H7 (cell line): Measurements from ENCODE around the gene PDE11A. TPM values are rescaled to one million over a fixed set of nuclear protein-coding genes. Genes with fewer than 3 reads are reported as not detected.

Experiments used
- DNase-seq: peaks from one replicate; pipeline ENCODE4 v3.0.0; 2012
- H3K27me3 ChIP-seq: 2 replicates; pipeline ENCODE4 v1.6.0; 2011; ENCODE audit warnings: mild to moderate bottlenecking, low read length; ENCODE audit not compliant: control insufficient read depth, insufficient read depth
- H3K36me3 ChIP-seq: replicated peaks from 2 replicates; pipeline ENCODE4 v1.5.1; 2011; ENCODE audit warnings: low read length; ENCODE audit not compliant: control insufficient read depth, insufficient read depth
- H3K4me3 ChIP-seq: 2 replicates; pipeline ENCODE4 v1.5.1; 2011; ENCODE audit warnings: low read depth, mild to moderate bottlenecking, control low read depth, low read length, moderate library complexity; ENCODE audit not compliant: insufficient read depth
- total RNA-seq: library from RNA; depleted of rRNA; stranded (reverse); fragments of >200 nt; shearing (Covaris generic); gene quantifications from 2 replicates; pipeline ENCODE4 v1.2.3, GENCODE V29; 2014

PDE11A gene
- total RNA-seq, 1 experiment from 2014 or later: 1.2 TPM

DNA sequence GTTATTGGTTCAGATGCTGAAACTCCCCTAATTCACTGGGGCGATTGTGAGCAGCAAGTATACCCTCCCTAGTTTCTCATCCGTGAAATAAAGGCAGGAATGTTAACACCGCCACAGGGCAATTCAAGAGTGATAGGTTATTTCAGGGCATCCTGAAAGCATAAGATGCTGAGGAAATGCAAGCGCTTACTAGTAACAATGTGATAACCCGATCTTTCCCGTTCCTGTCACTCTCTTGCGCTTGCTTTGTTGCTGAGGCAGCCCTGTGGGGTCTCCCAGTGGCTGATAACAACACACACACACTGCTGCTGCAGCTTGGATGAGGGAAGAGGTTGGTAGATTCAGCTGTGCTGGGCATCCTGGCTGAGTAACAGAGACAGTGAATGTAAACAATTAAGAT, 420.7 kb downstream of the PDE11A start:
- no peak for DNase-seq

DNA sequence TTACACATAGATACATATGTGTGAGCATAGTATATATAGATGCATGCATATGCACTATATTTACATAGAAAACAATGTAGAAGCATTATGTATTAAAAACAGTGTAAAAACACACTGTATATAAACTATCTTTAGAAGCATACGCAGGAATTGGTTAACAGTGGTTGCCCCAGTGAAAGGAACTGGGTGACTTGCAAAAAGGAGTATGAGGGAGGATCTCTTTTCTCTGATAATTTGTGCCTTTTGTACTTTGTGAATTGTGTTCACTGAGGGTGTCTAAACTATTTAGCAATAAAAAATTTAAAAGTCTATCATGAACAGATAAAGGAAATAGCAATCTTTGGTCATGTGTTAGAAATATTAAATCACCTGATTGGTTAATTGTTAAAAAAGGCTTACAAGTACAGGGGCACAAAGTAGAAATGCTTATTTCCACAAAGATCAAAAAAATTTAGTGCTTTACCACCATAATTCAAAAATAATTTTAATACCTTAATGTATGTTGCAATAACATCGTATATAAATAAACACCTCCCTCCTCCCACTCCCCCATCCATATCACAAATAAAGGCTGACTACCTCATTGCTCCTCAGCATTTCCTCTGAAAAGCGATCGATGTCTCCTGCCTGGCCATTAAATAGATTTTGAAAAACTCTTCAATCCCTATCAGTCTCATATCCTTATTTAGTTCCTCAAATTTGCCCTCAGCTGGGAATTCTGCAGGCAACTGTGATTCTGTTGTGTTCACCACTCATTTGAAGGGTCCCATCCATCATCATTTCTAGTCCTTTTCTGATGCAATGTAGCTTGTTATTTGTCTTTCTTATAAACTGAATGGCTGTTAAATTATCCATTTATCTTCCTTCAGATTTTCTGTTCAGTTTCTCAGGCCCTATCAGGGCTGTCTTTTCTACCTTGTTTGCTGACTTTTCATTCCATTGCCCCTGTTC, 422.7 kb downstream of the PDE11A start:
- no peaks in the 10 kb centered on the region for H3K36me3 ChIP-seq
- DNase-seq: no peak
- H3K4me3 ChIP-seq: no peak overlapping the region
- no peaks in the 10 kb centered on the region; the same call in 1 of the 2 replicates for H3K27me3 ChIP-seq

More for the DNA sequence above, 420.7 kb downstream of the PDE11A start:
- no peak overlapping the region for H3K4me3 ChIP-seq
- H3K27me3 ChIP-seq: no peaks in the 10 kb centered on the region; the same call in 1 of the 2 replicates
- no peaks in the 10 kb centered on the region for H3K36me3 ChIP-seq

DNA sequence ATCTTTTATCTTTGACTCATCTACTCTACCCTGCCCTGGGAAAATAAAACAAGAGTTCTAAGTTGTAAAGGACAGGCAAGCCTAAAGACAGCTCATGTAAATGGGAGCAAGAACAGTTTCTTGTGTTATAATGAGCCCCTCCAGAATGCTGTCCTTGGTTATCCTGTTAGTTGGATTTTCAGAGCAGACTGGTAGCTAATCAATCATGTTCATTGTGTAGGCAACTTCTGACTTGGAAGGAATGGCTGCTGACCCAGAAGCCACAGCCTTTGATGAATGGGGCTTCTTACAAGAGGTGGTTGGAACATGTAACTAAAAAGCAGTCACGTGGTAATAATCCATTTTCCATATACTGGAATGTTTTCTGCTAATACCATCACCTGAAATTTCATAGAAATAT, 425.8 kb downstream of the PDE11A start:
- no peak for DNase-seq
- H3K36me3 ChIP-seq: no peaks in the 10 kb centered on the region
- H3K4me3 ChIP-seq: no peak overlapping the region
- no peaks in the 10 kb centered on the region; the same call in 1 of the 2 replicates for H3K27me3 ChIP-seq

DNA sequence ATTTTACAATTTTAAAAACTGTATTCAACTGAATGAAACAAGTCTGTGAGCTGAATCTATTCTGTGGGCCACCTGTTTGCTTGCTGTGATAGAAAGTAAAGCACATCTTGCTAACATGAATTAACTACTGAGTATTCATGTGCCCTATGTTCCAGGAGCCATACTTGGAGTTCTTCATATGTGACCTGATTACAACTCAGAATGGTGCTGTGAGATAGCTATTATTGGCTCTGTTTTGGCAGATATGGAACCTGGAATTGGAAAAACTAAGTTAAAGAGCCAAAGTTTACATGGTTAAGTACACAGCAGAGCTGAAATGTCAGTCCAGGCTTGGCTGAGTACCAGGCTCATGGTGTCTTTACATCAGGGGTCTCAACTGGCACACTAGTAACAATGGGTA, 426.3 kb downstream of the PDE11A start:
- H3K36me3 ChIP-seq: no peaks in the 10 kb centered on the region
- DNase-seq: no peak
- no peak overlapping the region for H3K4me3 ChIP-seq
- H3K27me3 ChIP-seq: no peaks in the 10 kb centered on the region; the same call in 1 of the 2 replicates

DNA sequence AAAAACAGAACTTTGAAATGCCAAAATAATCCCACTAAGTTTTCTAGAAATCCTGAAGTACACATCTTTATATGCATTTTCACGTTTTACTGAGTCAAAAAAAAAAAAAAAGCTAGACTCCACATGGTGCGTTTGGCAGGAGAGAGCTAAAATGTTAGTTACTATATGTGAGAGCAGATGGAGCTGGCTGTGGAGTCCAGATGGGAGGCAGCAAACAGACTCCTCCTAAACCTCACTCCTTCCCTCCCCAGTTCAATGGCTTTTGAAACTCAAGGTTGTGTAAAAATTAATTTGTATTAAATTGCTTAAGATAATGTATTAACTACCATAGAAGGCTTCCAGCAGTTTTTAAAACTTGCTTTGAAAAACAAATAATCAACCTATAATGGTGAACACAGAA, 431.2 kb downstream of the PDE11A start:
- Histone ChIP-seq H3K36me3 (no peaks in the 10 kb centered on the region), H3K27me3 (no peaks in the 10 kb centered on the region; the same call in 1 of the 2 replicates), H3K4me3 (no peak overlapping the region)
- no peak for DNase-seq

DNA sequence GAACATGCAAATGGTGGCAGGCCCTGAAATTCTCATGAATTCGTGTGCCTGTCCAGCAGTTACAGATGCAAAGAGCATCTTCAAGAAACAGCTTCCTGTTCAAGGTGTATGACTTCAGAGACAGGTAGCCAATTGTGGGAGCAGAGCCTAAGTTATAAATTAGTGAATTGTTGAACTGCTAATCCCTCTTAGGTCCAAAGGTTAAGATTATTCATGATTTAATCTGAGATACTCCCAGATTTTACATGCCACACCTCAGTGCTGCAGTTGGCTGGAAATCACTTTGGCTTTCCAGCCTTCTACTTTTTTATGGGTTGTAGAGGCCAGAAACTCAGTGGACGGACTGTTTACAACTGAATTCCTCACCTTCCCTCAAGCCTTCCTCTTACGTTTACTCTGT, 432.2 kb downstream of the PDE11A start:
- Histone ChIP-seq H3K4me3 (no peak overlapping the region), H3K36me3 (no peaks in the 10 kb centered on the region), H3K27me3 (no peaks in the 10 kb centered on the region; the same call in 1 of the 2 replicates)
- no peak for DNase-seq

DNA sequence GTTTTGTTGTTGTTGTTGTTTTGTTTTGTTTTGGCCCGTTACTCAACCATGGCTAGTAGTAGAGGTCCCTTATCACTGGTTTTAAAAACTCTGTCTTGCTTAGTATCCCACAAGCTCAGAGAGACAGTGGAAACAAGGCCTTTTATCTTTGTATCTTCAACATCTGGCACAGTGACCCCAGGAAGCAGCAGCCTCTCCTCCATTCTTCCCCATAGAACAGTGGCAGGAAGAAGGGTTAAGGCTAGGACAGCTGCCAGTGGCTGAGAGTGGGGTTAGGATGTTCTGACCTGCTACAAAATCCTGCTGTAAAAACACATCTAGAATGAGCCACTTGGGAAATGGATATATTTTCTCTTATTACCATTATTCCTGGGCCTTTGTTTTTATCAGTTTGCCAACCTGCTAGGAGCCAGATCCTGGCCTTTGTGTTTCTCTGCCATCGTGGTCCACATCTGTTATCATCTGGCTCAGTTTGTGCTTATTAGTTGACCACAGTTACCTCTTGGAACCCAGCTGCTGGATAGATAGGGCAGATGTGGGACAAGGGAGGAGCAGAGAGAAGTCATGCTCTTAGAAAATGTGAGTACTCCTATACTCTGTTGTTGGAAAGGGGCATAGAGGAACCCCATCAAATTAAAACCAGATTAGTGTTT, 433.2 kb downstream of the PDE11A start:
- H3K4me3 ChIP-seq: no peak overlapping the region
- no peaks in the 10 kb centered on the region; the same call in 1 of the 2 replicates for H3K27me3 ChIP-seq
- no peaks in the 10 kb centered on the region for H3K36me3 ChIP-seq
- no peak for DNase-seq

DNA sequence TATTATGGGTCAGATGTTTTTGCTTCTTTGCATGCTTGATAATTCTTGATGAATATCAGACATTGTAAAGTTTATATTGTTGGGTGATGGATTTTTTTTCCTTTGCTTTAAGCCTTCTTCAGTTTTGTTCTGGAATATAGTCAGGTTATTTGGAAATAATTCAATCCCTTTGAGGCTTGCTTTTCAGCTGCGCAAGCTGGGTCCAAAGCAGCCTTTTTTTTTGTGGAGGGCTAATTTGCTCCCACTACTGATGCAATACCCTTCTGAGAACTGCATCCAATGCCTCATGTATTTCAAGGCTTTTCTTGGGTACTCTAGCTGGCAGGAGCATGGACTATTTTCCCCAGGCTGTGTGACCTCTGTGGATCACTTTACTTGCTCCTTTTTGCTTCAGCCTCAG, 434.1 kb downstream of the PDE11A start:
- Histone ChIP-seq H3K36me3 (no peaks in the 10 kb centered on the region), H3K27me3 (no peaks in the 10 kb centered on the region; the same call in 1 of the 2 replicates), H3K4me3 (no peak overlapping the region)
- no peak for DNase-seq

DNA sequence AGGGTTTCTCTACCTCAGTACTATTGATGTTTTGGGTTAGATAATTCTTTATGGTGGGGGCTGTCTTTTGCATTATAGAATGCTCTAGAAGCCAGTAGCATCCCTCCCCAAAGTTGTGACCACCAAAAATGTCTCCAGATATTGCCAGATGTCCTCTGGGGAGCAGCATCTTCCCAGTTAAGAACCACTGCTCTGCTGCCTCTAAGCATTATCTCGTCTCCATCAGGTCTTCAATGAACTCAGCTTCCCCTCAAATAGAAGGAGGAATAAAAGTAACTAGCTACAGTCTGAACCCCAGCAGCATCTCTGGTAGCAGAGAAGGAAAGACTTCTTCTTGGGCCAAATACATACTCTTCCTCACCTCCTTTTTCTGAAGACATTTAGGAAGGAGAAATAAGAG, 435.9 kb downstream of the PDE11A start:
- no peaks in the 10 kb centered on the region for H3K36me3 ChIP-seq
- no peaks in the 10 kb centered on the region; the same call in 1 of the 2 replicates for H3K27me3 ChIP-seq

DNA sequence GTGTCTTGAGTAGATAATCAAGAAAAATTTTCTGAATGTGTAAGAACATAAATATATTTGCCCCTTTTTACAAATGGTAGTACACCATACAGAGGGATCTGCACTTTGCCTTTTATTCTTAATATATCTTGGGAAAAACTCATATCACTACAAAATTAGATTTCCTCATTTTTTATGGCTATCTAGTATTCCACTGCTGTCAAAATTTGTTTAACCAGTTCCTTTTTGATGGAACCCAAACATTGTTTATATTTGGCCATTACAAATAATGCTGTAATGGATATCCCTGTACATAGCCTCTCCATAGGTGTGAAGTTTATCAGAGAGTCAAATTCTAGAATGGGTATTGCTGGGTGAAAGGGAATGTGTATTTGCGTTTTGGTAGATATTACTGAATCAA, 436.9 kb downstream of the PDE11A start:
- H3K36me3 ChIP-seq: no peaks in the 10 kb centered on the region
- no peak overlapping the region for H3K4me3 ChIP-seq
- no peaks in the 10 kb centered on the region; the same call in 1 of the 2 replicates for H3K27me3 ChIP-seq
- no peak for DNase-seq

More for the DNA sequence above, 435.9 kb downstream of the PDE11A start:
- no peak overlapping the region for H3K4me3 ChIP-seq
- no peak for DNase-seq

DNA sequence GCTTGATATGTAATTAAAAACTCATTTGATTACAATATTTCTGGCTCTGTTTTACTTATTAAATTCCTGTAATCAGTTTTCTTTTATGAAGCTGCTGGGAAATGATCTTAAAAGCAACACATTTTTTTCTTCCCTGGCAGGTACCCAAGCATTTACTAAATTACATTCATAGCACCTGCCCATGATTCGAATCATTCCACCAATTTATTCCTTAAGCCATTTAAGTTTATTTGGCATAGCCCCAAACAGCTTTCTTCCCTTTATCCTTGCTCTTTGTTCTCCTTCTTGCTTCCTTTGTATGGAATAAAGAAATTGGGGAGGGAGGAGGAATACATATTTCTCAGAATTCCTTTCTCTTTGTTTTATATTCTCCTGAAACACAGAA, 438.7 kb downstream of the PDE11A start:
- H3K27me3 ChIP-seq: no peaks in the 10 kb centered on the region
- H3K36me3 ChIP-seq: no peaks in the 10 kb centered on the region
- no peak for DNase-seq
- H3K4me3 ChIP-seq: peak overlapping the region; percentile 24

DNA sequence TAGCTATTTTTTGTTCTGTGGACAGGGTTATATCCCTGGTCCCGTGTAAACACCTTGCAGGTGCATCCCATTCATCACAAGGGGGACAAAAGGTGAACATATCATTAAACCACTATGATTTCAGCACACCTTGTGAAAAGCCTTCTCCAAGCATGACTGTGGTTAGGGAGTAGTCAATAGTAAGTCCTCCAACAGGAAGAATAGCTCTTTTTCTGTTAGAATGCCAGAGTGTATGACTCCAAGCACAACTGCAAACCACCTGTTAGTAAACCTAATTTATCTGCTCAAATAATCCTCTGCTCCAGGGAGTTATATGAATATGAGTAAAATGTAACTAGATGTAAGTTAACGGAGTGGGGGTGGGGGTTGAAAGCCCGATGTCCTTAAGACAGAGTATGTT, 439.5 kb downstream of the PDE11A start:
- no peak for DNase-seq
- H3K27me3 ChIP-seq: no peaks in the 10 kb centered on the region
- no peak overlapping the region for H3K4me3 ChIP-seq
- H3K36me3 ChIP-seq: no peaks in the 10 kb centered on the region

DNA sequence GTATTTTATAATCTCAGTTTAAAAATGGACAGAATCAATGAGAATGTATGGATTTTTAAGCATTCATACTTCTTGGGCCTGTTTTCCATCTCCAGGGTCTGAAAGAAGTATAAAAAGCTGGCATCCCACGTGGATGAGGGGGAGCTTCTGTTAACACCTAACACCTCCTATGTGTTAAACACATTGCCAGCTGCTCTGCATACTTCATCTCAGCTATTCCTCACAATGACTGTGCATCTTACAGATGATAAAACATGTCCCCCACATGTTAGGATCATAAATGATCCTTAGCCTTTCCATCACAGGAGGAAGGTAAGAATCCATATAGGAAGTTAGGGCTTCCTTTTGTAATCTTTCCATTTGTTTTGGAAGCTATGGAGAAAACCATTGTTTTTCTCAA, 440.9 kb downstream of the PDE11A start:
- H3K36me3 ChIP-seq: no peaks in the 10 kb centered on the region
- no peak overlapping the region for H3K4me3 ChIP-seq
- H3K27me3 ChIP-seq: no peaks in the 10 kb centered on the region
- DNase-seq: no peak

DNA sequence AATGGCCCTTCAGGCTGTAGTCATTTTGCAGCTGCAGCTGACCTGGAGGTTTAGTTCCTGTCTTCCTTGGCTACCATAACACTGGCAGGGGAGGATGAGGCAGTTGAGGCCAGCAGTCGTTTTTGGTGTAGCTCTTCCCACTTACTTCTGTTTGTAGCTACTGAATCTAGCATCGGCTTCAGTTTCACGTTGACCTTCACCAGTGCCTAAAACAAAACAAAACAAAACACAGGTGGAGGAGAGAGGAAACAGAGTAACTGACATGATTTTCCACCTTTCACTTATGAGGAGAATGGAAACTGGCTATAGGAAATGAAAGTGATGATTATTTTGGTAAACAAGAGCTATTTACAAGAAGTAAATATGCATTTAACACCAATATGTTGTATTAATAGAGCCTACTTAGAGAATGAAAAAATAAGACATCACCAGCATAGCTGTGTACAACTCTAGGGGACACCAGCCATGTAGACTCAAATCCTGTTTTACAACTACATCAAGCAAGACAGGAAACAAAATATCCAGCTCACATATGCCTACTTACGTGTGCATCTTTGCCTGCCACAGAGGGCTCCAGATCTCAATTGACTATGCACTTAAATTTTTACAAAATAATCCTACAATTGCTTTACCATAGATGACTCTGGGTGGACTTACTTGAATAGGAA, 443.1 kb downstream of the PDE11A start:
- DNase-seq: no peak
- Histone ChIP-seq H3K4me3 (no peak overlapping the region), H3K27me3 (no peaks in the 10 kb centered on the region), H3K36me3 (no peaks in the 10 kb centered on the region)
